Left lung (tissue), 10 donors: Measurements from ENCODE around the gene RSRC1. TPM values are rescaled to one million over a fixed set of nuclear protein-coding genes. Genes with fewer than 3 reads are reported as not detected.

ENCODE experiments used
- ATAC-seq: fragments of 200-7000 bp; cut with Tn5 transposase; one replicate; pipeline ENCODE4 v1.9.1; 2020; ENCODE audit warnings: moderate library complexity
- DNase-seq, 4 donors: peaks; one replicate each; pipeline ENCODE4 v3.0.0-alpha.2; 2013 to 2020
- H3K27ac ChIP-seq, 2 donors: fragments of 200-600 bp; sonication (generic) in 1 of 2; one replicate each; pipeline versions ENCODE4 v1.5.0 to v1.8.0; 2020 to 2021
- H3K27me3 ChIP-seq, 2 donors: fragments of 200-600 bp; sonication (generic) in 1 of 2; one replicate each; pipeline versions ENCODE4 v1.5.0 to v1.8.0; 2020 to 2021
- H3K36me3 ChIP-seq, 2 donors: fragments of 200-600 bp; sonication (generic) in 1 of 2; one replicate each; pipeline versions ENCODE4 v1.5.0 to v1.8.0; 2020 to 2021
- H3K4me1 ChIP-seq, 2 donors: fragments of 200-600 bp; one replicate each; pipeline ENCODE4 v1.8.0; 2021
- H3K4me3 ChIP-seq, 2 donors: fragments of 200-600 bp; sonication (generic) in 1 of 2; one replicate each; pipeline versions ENCODE4 v1.5.0 to v1.8.0; 2020 to 2021; ENCODE audit warnings: mild to moderate bottlenecking in 1 of 2
- H3K9me3 ChIP-seq, 2 donors: fragments of 200-600 bp; sonication (generic) in 1 of 2; one replicate each; pipeline versions ENCODE4 v1.5.0 to v1.8.0; 2020 to 2021
- CTCF ChIP-seq, 2 donors: fragments of 200-600 bp; sonication (generic) in 1 of 2; IDR thresholded peaks; one replicate each; pipeline versions ENCODE4 v1.5.0 to v1.8.0; 2021; ENCODE audit warnings: antibody characterized with exemption in 2 of 2
- intact Hi-C, 2 donors: fragments of 100-400 bp; cut with DNase I; formaldehyde crosslinking; loops; one replicate each; pipeline versions ENCODE4 v1.11.2 to v1.14.2; 2022
- polyA plus RNA-seq, 6 donors: library from polyadenylated mRNA; unstranded; fragments of 120-200 nt; gene quantifications; one replicate each; pipeline ENCODE4 v1.2.1, GENCODE V29; 2013; ENCODE audit not compliant: insufficient read length in 6 of 6
- total RNA-seq, 2 donors: library from RNA; stranded (reverse); fragmentation: NEBNext Ultra II Directional; extraction: Animal tissue kit (Norgen Biotek cat#: 25700); gene quantifications; one replicate each; pipeline ENCODE4 v1.2.1, GENCODE V29; 2021
- donor health status: DM: no; HTN: yes; CAD: no.
- donor health status: DM: no; HTN: no; CAD: no.

The RSRC1 gene
- total and polyA plus RNA-seq, 8 donors = 23.7 to 30.7 (median 27.6) TPM

- DNase-seq (no peak), ATAC-seq (no peak)
- Histone ChIP-seq H3K27ac (no peak overlapping the region), H3K4me3 (no peak overlapping the region), H3K9me3 (no peaks in the 10 kb centered on the region), H3K27me3 (no peaks in the 10 kb centered on the region), H3K36me3 (no peaks in the 10 kb centered on the region), H3K4me1 (no peaks in the 10 kb centered on the region)
- no peak for TF ChIP-seq CTCF (IDR thresholded peaks at IDR 0.05)
- intact Hi-C loops = no loop called here
Measured at GRCh38 chr3:158185711-158186110, 75.8 kb downstream of the RSRC1 start.

GRCh38 chr3:158200955-158201354 is 91.1 kb downstream of the RSRC1 start:
- no peaks in the 10 kb centered on the region for H3K4me1 ChIP-seq
- H3K9me3 ChIP-seq = peaks cover 0 to 40% of the 10 kb centered on the region in 2 donors
- no peak overlapping the region for H3K27ac ChIP-seq
- H3K27me3 ChIP-seq = no peaks in the 10 kb centered on the region
- H3K4me3 ChIP-seq = no peak overlapping the region
- peaks cover 0 to 12% of the 10 kb centered on the region in 2 donors for H3K36me3 ChIP-seq
- ATAC-seq = no peak
- no peak for DNase-seq
- intact Hi-C loops = no loop called here
- TF ChIP-seq CTCF (IDR thresholded peaks at IDR 0.05) = no peak

GRCh38 chr3:158205324-158205723 is 95.4 kb downstream of the RSRC1 start:
- TF ChIP-seq CTCF (IDR thresholded peaks at IDR 0.05) = no peak
- H3K36me3 ChIP-seq = peaks cover 0 to 7% of the 10 kb centered on the region in 2 donors
- no peak overlapping the region for H3K27ac ChIP-seq
- DNase-seq (no peak), ATAC-seq (no peak)
- H3K4me3 ChIP-seq = no peak overlapping the region
- intact Hi-C loops = no loop called here
- no peaks in the 10 kb centered on the region for H3K27me3 ChIP-seq
- H3K4me1 ChIP-seq = no peaks in the 10 kb centered on the region
- peaks cover 0 to 19% of the 10 kb centered on the region in 2 donors for H3K9me3 ChIP-seq

- intact Hi-C loops = no loop called here
- ATAC-seq = no peak
- Histone ChIP-seq H3K4me1 (no peaks in the 10 kb centered on the region), H3K9me3 (peaks cover 0 to 13% of the 10 kb centered on the region in 2 donors), H3K4me3 (no peak overlapping the region), H3K36me3 (peaks cover 0 to 7% of the 10 kb centered on the region in 2 donors), H3K27me3 (no peaks in the 10 kb centered on the region), H3K27ac (no peak overlapping the region)
- TF ChIP-seq CTCF (IDR thresholded peaks at IDR 0.05) = no peak
- no peak for DNase-seq
Measured at GRCh38 chr3:158205994-158206393, 96.1 kb downstream of the RSRC1 start.

GRCh38 chr3:158210067-158210466 is 100.2 kb downstream of the RSRC1 start:
- ATAC-seq = no peak
- Histone ChIP-seq H3K27ac (no peak overlapping the region), H3K27me3 (no peaks in the 10 kb centered on the region), H3K36me3 (no peaks in the 10 kb centered on the region), H3K4me1 (no peaks in the 10 kb centered on the region), H3K4me3 (no peak overlapping the region), H3K9me3 (no peaks in the 10 kb centered on the region)
- DNase-seq = no peak
- no peak for TF ChIP-seq CTCF (IDR thresholded peaks at IDR 0.05)
- intact Hi-C loops = no loop called here
